ENCODE results near the gene ATP1A1. TPM values are rescaled to one million over a fixed set of nuclear protein-coding genes. Genes with fewer than 3 reads are reported as not detected.

The ATP1A1 gene
- total RNA-seq, 4 donors from 2014 or later = 556 to 703 (median 561) TPM

GRCh38 chr1:116373431-116374352 is 648 bp downstream of the ATP1A1 start:
- DNase-seq (ENCODE audit: low spot score in 2 of 2) = peak; percentile 87
- Histone ChIP-seq H3K27ac (peak overlapping the region; percentile 97), H3K9me3 (no peaks in the 10 kb centered on the region), H3K27me3 (no peaks in the 10 kb centered on the region), H3K4me1 (peaks cover 58% of the 10 kb centered on the region), H3K36me3 (no peaks in the 10 kb centered on the region), H3K4me3 (peak overlapping the region; percentile 90)
- WGBS = under 1% methylated on average over 55 of the region's 84 CpGs
- TF ChIP-seq POLR2A (IDR thresholded peaks at IDR 0.05) = peak in 1 of 2 donors; percentile 41
- TF ChIP-seq CTCF (IDR thresholded peaks at IDR 0.05) = no peak
- TF ChIP-seq EP300 (IDR thresholded peaks at IDR 0.05) = no peak
- peak in 1 of 3 donors; percentile 7 for TF ChIP-seq POLR2AphosphoS5 (IDR thresholded peaks at IDR 0.05)

- TF ChIP-seq POLR2A (IDR thresholded peaks at IDR 0.05) = no peak
- no peak for TF ChIP-seq POLR2AphosphoS5 (IDR thresholded peaks at IDR 0.05)
- TF ChIP-seq CTCF (IDR thresholded peaks at IDR 0.05) = no peak
- no peak for TF ChIP-seq EP300 (IDR thresholded peaks at IDR 0.05)
- Histone ChIP-seq H3K4me1 (peaks cover 66% of the 10 kb centered on the region), H3K27ac (peak overlapping the region; percentile 97), H3K27me3 (no peaks in the 10 kb centered on the region), H3K9me3 (no peaks in the 10 kb centered on the region), H3K4me3 (peak overlapping the region; percentile 90), H3K36me3 (no peaks in the 10 kb centered on the region)
- 12% methylated on average over 26 of the region's 26 CpGs for WGBS
- DNase-seq (ENCODE audit: low spot score in 2 of 2) = no peak
Observed at GRCh38 chr1:116374353-116375147, 1.5 kb downstream of the ATP1A1 start.

GRCh38 chr1:116375148-116375886 is 2.3 kb downstream of the ATP1A1 start:
- no peak for TF ChIP-seq EP300 (IDR thresholded peaks at IDR 0.05)
- Histone ChIP-seq H3K4me3 (peak overlapping the region; percentile 90), H3K27ac (peak overlapping the region; percentile 97), H3K4me1 (peaks cover 69% of the 10 kb centered on the region), H3K36me3 (no peaks in the 10 kb centered on the region), H3K9me3 (no peaks in the 10 kb centered on the region), H3K27me3 (no peaks in the 10 kb centered on the region)
- WGBS = 37% methylated on average over 8 of the region's 8 CpGs
- no peak for DNase-seq (ENCODE audit: low spot score in 2 of 2)

- no peak for TF ChIP-seq CTCF (IDR thresholded peaks at IDR 0.05)
- TF ChIP-seq POLR2A (IDR thresholded peaks at IDR 0.05) = peak; percentile 39 to 54
- TF ChIP-seq EP300 (IDR thresholded peaks at IDR 0.05) = no peak
- TF ChIP-seq POLR2AphosphoS5 (IDR thresholded peaks at IDR 0.05) = peak; percentile 29 to 88 (median 84)
- Histone ChIP-seq H3K27me3 (no peaks in the 10 kb centered on the region), H3K36me3 (no peaks in the 10 kb centered on the region), H3K9me3 (no peaks in the 10 kb centered on the region), H3K4me1 (peaks cover 76% of the 10 kb centered on the region), H3K27ac (peak overlapping the region; percentile 97), H3K4me3 (peak overlapping the region; percentile 90)
- DNase-seq (ENCODE audit: low spot score in 2 of 2) = peak; percentile 91 to 93
- WGBS = 12% methylated on average over 9 of the region's 9 CpGs
Observed at GRCh38 chr1:116375887-116376728, 3.1 kb downstream of the ATP1A1 start.

- Histone ChIP-seq H3K4me1 (peaks cover 82% of the 10 kb centered on the region), H3K36me3 (no peaks in the 10 kb centered on the region), H3K4me3 (peak overlapping the region; percentile 90), H3K27ac (peak overlapping the region; percentile 97), H3K27me3 (no peaks in the 10 kb centered on the region), H3K9me3 (no peaks in the 10 kb centered on the region)
- no peak for TF ChIP-seq CTCF (IDR thresholded peaks at IDR 0.05)
- no peak for TF ChIP-seq POLR2AphosphoS5 (IDR thresholded peaks at IDR 0.05)
- no peak for TF ChIP-seq POLR2A (IDR thresholded peaks at IDR 0.05)
- no peak for DNase-seq (ENCODE audit: low spot score in 2 of 2)
- 42% methylated on average over 1 of the region's 1 CpG for WGBS
Observed at GRCh38 chr1:116376729-116377086, 3.7 kb downstream of the ATP1A1 start.

All from suprapubic skin (tissue), 4 donors.